NCI-H345 treated with DMSO at 0.1 percent for 48 hours (cell line): Measurements from ENCODE around the gene PROC.

Experiments used
- DNase-seq: peaks from one replicate; lab custom pipeline; 2025; ENCODE audit not compliant: unreplicated experiment; lab: John Stamatoyannopoulos, UW

Gene PROC

GRCh38 chr2:127453392-127454171 is 35.4 kb downstream of the PROC start:
- DNase-seq: no peak

- DNase-seq: no peak
Observed at GRCh38 chr2:127454595-127455565, 36.7 kb downstream of the PROC start.

DNA sequence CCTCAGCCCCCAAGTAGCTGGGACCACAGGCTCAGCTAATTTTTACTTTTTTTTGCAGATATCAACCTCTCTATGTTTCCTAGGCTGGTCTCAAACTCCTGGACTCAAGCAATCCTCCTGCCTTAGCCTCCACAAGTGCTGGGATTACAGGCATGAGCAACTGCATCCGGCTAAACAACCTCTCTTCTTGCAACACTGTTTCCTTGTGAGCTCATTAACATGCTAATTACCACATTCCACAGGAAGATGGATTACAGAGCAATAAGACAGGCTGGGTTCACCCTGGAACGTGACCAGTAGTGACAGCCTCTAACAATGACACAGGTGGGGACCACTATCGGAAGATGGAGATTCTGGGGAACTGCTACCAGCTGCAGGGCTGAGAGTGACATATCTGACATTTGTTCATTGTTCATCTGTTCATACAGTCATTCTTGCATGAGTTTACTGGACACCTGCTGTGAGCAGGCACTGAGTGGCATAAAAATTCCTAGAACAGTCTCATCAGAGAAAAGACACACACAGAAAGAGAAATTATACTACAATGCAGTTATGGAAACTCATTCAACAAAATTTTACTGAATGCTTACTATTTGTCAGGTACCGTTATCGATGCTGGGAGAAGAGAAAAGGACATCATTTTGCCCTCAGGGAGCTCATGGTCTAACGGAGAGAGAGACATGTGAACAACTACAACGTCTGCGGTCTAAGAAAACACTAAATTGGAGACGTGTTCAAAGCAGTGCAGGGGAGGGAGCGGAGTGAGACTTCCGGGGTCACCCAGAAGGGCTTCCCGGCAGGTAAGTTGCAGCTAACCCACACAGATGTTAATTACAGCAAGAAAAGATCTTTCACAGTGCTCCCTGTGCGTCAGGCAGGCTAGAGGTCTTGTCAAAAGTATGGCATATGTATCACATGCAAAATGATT is 37.6 kb downstream of the PROC start:
- no peak for DNase-seq

DNA sequence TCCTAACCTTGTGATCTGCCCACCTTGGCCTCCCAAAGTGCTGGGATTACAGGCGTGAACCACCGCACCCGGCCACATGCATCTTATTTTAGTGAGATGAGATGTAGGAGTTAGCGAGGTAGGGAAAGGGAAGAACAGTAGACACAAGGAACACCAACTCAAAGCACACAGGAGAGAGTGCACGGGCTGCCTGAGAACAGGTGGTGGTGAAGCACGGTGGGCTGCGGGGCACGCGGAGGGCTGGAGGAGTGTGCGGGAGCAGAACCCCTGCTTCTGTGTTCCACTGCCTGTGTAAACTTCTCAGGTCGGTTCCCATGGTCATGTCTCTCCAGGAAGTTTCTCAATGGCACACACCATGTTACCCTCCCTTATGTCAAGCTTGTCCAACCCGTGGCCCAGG is 38.7 kb downstream of the PROC start:
- DNase-seq: no peak

- DNase-seq: no peak
Observed at GRCh38 chr2:127462461-127462860, 44.2 kb downstream of the PROC start.

- no peak for DNase-seq
Observed at GRCh38 chr2:127463155-127463991, 45.1 kb downstream of the PROC start.

- DNase-seq: no peak
Observed at GRCh38 chr2:127464470-127465257, 46.4 kb downstream of the PROC start.

DNA sequence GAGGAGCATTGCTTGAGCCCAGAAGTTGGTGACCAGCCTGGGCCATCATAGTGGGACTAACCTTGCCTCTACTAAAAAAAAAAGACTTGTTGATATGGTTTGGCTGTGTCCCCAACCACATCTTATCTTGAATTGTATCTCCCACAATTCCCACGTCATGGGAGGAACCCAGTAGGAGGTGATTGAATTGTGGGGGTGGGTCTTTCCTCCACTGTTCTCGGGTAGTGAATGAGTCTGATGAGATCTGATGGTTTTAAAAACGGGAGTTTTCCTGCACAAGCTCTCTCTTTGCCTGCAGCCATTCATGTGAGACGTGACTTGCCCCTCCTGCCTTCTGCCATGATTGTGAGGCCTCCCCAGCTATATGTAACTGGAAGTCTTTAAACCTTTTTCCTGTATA is 47.0 kb downstream of the PROC start:
- no peak for DNase-seq

GRCh38 chr2:127469051-127469450 is 50.8 kb downstream of the PROC start:
- DNase-seq: no peak

GRCh38 chr2:127469974-127470373 is 51.7 kb downstream of the PROC start:
- no peak for DNase-seq

- DNase-seq: no peak
Observed at GRCh38 chr2:127471286-127471988, 53.2 kb downstream of the PROC start.

DNA sequence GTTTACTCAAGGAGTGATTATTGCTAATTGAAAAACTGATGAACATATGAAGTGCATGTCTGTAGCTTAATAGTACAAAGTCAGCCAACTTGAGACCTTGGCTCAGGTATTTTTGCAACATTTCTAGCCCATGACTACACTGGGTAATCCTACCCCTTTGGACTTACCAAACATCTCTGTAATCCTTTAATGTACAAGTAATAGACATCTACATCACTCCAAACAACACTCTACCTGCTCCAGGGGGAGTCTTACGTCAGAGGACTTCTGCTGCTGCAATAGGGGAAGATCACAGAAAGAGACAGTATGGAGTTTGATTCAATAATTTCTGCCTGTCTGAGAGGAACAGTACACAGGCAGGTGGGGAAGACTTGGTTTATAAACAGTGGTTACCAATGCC is 54.0 kb downstream of the PROC start:
- no peak for DNase-seq

GRCh38 chr2:127475788-127476187 is 57.6 kb downstream of the PROC start:
- no peak for DNase-seq
